Loucy (cell line): ENCODE measurements around the gene ANO1.

ENCODE experiments used
- EZH2phosphoT487 ChIP-seq: fragments of 200-600 bp; IDR thresholded peaks from 2 replicates; pipeline ENCODE4 v1.6.1; 2018; ENCODE audit warnings: antibody characterized with exemption, mild to moderate bottlenecking, moderate library complexity, borderline replicate concordance
- TF ChIP-seq, protein P1 (sequence below): fragments of 200-600 bp; sonication (generic); conservative IDR thresholded peaks from 2 replicates; pipeline ENCODE4 v1.5.1; 2014; ENCODE audit warnings: mild to moderate bottlenecking, antibody characterized with exemption, low read length

DNA sequence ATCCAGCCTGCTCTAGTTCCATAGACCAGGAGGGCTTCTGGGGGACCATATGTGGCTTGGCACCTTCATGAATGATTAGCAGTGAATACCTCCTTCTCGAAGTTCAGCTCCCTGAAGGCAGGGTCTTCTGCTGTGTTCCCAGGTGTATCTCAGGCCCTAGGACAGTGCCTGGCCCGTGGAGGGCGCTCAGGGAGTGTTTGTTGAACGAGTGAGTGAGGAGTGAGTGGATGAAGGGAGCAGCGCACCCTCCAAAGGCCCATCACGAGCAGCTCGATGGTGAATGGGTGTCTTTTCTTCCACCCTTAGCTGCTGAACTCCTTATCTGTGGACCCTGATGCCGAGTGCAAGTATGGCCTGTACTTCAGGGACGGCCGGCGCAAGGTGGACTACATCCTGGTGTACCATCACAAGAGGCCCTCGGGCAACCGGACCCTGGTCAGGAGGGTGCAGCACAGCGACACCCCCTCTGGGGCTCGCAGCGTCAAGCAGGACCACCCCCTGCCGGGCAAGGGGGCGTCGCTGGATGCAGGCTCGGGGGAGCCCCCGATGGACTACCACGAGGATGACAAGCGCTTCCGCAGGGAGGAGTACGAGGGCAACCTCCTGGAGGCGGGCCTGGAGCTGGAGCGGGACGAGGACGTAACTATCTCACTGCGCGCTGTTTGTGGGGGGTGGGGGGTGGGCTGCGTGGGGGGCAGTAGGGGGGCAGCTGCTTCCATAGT is 9.5 kb downstream of the ANO1 start:
- TF ChIP-seq, protein P1, sequence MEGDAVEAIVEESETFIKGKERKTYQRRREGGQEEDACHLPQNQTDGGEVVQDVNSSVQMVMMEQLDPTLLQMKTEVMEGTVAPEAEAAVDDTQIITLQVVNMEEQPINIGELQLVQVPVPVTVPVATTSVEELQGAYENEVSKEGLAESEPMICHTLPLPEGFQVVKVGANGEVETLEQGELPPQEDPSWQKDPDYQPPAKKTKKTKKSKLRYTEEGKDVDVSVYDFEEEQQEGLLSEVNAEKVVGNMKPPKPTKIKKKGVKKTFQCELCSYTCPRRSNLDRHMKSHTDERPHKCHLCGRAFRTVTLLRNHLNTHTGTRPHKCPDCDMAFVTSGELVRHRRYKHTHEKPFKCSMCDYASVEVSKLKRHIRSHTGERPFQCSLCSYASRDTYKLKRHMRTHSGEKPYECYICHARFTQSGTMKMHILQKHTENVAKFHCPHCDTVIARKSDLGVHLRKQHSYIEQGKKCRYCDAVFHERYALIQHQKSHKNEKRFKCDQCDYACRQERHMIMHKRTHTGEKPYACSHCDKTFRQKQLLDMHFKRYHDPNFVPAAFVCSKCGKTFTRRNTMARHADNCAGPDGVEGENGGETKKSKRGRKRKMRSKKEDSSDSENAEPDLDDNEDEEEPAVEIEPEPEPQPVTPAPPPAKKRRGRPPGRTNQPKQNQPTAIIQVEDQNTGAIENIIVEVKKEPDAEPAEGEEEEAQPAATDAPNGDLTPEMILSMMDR: no peak
- no peak for TF ChIP-seq EZH2phosphoT487
